Fibroblast of skin of left biceps (primary cell): ENCODE data around the gene PGAP3.
"Not testable (repeated sequence)": the region's sequence is repeated elsewhere in the genome, so short reads cannot be mapped to it uniquely, and the experiment has no call there.

ENCODE experiments used
- DNase-seq, 2 experiments: peaks; one replicate each; pipeline ENCODE4 v3.0.0-alpha.2; 2013; ENCODE audit warnings: low read depth in 2 of 2

Gene PGAP3

DNA sequence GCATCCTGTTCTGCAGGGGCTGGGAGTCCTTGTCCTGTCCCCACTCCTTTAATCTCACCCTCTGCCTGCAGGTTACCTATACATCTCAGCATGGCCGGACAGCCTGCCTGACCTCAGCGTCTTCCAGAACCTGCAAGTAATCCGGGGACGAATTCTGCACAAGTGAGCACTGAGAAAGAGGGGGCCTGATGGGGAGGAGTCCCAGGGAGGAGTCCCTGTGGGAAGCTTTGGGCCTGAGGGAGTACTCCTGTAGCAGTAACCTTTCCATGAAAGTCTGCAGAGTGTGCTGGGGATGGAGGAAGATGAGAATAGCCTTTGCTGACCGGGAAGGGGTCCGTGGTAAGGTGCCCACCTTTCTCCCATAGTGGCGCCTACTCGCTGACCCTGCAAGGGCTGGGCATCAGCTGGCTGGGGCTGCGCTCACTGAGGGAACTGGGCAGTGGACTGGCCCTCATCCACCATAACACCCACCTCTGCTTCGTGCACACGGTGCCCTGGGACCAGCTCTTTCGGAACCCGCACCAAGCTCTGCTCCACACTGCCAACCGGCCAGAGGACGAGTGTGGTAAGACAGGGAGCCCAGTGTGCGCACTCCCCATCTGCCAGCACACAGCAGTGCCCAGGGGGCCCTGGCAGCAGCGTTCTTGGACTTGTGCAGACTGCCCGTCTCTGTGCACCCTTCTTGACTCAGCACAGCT is 27.7 kb upstream of the PGAP3 start:
- DNase-seq = no peak

DNA sequence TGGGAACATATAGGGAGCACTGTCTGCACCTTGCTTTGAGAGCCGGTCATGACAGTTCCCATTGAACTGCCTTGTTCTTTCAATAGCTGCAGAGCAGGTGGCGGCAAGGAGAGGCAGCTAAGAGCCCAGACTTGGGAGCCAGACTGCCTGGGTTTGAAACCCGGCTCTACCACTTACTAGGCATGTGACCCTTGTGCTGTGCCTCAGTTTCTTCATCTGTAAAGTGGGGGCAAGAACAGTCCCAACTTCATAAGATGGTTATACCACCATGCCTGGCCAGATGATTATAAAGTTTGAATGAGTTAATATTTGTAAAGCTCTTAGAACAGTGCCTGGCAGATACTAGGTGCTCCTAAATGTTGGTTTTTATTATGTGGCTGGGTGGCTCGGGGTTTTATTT is 26.4 kb upstream of the PGAP3 start:
- DNase-seq = no peak

DNA sequence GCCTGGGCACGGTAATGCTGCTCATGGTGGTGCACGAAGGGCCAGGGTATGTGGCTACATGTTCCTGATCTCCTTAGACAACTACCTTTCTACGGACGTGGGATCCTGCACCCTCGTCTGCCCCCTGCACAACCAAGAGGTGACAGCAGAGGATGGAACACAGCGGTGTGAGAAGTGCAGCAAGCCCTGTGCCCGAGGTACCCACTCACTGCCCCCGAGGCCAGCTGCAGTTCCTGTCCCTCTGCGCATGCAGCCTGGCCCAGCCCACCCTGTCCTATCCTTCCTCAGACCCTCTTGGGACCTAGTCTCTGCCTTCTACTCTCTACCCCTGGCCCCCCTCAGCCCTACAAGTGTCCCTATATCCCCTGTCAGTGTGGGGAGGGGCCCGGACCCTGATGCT is 24.0 kb upstream of the PGAP3 start:
- no peak for DNase-seq

GRCh38 chr17:39711071-39711470 is 23.2 kb upstream of the PGAP3 start:
- DNase-seq = not testable (repeated sequence)

DNA sequence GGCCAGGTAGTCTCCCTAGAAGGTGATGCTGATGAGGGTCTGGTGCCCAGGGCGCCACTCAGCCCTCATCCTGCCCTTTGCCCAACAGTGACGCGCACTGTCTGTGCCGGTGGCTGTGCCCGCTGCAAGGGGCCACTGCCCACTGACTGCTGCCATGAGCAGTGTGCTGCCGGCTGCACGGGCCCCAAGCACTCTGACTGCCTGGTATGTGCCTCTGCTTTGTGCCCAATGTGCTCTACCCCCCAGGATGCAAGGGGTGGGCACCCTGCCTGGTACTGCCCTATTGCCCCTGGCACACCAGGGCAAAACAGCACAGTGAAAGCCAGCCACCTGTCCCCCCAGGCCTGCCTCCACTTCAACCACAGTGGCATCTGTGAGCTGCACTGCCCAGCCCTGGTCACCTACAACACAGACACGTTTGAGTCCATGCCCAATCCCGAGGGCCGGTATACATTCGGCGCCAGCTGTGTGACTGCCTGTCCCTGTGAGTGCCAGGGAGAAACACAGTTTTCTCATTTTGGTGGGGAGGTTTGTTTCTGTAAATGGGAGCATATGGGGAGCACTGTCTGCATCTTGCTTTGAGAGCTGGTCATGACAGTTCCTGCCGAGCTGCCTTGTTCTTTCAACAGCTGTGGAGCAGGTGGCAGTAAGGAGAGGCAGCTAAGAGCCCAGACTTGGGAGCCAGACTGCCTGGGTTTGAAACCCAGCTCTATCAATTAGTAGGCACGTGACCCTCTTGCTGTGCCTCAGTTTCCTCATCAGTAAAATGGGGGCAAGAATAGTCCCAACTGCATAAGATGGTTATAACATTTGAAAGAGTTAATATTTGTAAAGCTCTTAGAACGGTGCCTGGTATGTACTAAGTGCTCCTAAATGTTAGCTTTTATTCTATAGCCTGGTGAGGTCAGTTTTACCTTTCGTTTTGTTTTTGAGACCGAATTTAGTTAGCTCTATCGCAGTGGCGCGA is 22.4 kb upstream of the PGAP3 start:
- no peak for DNase-seq

DNA sequence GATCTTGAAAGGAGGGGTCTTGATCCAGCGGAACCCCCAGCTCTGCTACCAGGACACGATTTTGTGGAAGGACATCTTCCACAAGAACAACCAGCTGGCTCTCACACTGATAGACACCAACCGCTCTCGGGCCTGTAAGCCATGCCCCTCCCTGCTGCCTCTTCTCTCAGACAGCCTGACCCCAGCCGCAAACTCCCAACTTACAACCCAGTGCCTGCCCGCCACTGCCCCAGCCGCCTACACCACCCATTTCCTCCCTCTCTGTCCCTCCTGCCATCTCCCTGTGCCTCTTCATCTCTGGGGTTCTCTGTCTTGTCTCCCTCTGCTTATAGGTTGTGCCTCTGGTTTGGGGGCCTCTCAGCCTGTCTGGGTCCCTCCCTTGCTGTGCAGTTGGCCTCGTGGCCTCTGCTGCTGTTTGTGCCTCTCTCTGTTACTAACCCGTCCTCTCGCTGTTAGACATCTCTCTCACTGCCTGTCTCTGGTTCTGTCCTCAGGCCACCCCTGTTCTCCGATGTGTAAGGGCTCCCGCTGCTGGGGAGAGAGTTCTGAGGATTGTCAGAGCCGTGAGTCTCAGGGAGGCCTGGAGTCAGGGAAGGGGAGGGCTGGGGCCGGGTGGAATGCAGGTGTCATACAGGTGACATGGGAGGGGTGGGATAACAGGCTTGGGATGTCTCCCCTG is 21.6 kb upstream of the PGAP3 start:
- no peak for DNase-seq

- DNase-seq = no peak
Observed at GRCh38 chr17:39706921-39707337, 19.1 kb upstream of the PGAP3 start.

GRCh38 chr17:39706383-39706782 is 18.5 kb upstream of the PGAP3 start:
- DNase-seq = no peak

DNA sequence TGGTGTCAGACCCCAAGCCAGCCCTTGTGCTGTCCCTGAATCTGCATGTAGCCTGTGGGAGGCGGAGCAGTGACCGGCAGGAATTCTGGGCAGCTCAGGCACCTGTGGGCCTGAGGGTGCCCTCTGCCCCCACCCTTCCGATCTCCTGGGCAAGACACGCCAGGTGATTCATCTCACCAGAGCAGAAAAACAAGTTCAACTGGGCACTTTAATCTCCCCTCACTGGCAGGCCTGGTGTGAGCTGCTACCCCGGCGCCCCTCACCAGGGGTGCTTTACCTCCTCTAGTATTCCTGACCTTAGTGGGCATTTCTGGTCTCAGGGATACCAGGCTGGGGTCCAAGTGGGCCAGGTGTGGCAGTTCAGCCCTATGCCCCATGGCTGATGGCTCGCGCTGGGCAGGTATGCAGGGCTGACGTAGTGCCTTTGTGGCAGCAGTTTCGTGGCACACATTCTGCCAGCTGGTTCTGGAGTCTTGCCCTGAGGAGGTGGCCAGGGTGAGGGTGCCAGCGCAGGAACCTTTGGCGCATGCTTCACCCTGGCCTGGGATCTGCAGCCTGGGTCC is 18.0 kb upstream of the PGAP3 start:
- no peak for DNase-seq

DNA sequence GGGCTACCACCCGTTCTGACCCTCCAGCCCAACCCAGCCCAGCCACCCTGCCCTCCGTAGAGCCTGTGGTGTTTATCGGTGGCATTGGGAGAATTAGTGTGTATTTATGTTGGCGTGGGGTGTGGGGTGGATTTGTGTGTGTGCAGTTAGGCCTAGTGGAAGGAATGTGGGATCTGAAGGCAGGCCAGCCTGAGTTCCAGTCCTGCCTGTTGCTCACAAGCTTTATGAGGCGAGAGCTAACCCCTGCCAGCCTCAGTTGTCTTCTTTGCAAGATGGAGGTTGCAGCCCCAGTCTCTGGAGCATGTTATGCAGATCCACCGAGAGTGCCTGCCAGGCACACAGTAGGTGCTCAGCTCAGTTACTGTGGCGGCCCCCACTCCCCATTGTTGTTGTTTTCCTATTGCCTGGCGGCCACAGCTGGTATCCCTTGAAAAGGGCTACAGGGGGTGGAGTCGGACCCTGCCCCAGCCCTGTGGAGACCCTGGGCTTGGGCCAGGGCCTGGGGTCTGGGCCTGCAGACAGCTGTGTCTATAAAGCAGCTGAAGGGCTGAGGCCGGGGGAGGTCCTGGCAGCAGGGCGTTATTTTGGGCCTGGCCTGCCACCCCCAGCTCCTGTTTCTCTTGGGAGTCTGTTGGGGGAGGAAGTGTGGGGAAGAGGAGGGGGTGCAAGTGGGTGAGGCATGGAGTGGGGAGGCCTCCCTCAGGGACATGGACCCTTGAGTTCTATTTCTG is 17.1 kb upstream of the PGAP3 start:
- no peak for DNase-seq

DNA sequence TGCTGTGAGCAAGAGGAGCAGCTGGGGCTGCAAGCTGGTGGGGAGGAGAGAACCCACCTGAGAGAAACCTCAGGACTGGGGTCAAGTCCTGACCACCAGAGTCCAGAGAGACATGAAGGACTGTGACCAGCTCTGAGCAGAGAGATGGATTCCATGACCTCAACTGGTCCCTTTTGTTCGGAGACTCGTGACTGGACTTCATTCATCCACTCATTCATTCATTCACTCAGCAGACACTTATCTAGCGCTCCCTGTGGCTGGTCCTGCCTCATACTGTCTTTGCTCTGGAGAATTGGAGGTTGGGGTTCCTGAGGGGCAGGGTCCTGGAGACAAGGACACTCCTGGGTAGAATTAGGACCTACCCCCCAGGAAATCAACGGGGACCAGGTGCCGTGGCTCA is 16.1 kb upstream of the PGAP3 start:
- DNase-seq = no peak

- no peak for DNase-seq
Observed at GRCh38 chr17:39702901-39703893, 15.3 kb upstream of the PGAP3 start.

- DNase-seq = no peak
Observed at GRCh38 chr17:39701784-39702422, 14.0 kb upstream of the PGAP3 start.

GRCh38 chr17:39701012-39701783 is 13.3 kb upstream of the PGAP3 start:
- no peak for DNase-seq

GRCh38 chr17:39700148-39700987 is 12.5 kb upstream of the PGAP3 start:
- no peak for DNase-seq

- peak; percentile 36 to 45 for DNase-seq
Observed at GRCh38 chr17:39699818-39700147, 11.9 kb upstream of the PGAP3 start, which contains the start of gene ERBB2. Gene ERBB2, plus strand, starts transcription at chr17:39700064. Its CDS starts 175 bp downstream, at chr17:39700239.

GRCh38 chr17:39699157-39699817 is 11.4 kb upstream of the PGAP3 start:
- not testable (repeated sequence) for DNase-seq
